Stimulated activated CD8-positive, alpha-beta memory T cell treated with anti-CD3 and anti-CD28 coated beads, Interleukin-15, amount 100 ng/mL, for 4 hours (primary cell): ENCODE results near the gene NEDD4L.
A peak's percentile ranks its signal among the peaks of the same experiment; 100 is the strongest.

ENCODE experiments used
- DNase-seq, 2 donors: peaks; one replicate each; pipeline ENCODE4 v3.0.0-alpha.2; 2020; ENCODE audit warnings: low read depth in 2 of 2

Gene NEDD4L

GRCh38 chr18:58118536-58118935 is 74.5 kb downstream of the NEDD4L start:
- DNase-seq: no peak

GRCh38 chr18:58119819-58120218 is 75.8 kb downstream of the NEDD4L start:
- DNase-seq: no peak

GRCh38 chr18:58124475-58124874 is 80.4 kb downstream of the NEDD4L start:
- no peak for DNase-seq

GRCh38 chr18:58125183-58125582 is 81.2 kb downstream of the NEDD4L start:
- DNase-seq: no peak

GRCh38 chr18:58125756-58126155 is 81.7 kb downstream of the NEDD4L start:
- no peak for DNase-seq

- no peak for DNase-seq
Observed at GRCh38 chr18:58128381-58129374, 84.7 kb downstream of the NEDD4L start.

- DNase-seq: no peak
Observed at GRCh38 chr18:58132595-58133261, 88.7 kb downstream of the NEDD4L start.

- no peak for DNase-seq
Observed at GRCh38 chr18:58135183-58135641, 91.2 kb downstream of the NEDD4L start.

- DNase-seq: peak in 1 of 2 donors; percentile 5
Observed at GRCh38 chr18:58135701-58136331, 91.8 kb downstream of the NEDD4L start.

GRCh38 chr18:58136879-58137278 is 92.9 kb downstream of the NEDD4L start:
- no peak for DNase-seq

GRCh38 chr18:58139459-58140386 is 95.7 kb downstream of the NEDD4L start:
- no peak for DNase-seq

- no peak for DNase-seq
Observed at GRCh38 chr18:58140387-58141325, 96.6 kb downstream of the NEDD4L start.

- DNase-seq: no peak
Observed at GRCh38 chr18:58143386-58143785, 99.4 kb downstream of the NEDD4L start.

- no peak for DNase-seq
Observed at GRCh38 chr18:58144106-58144505, 100.1 kb downstream of the NEDD4L start.

- no peak for DNase-seq
Observed at GRCh38 chr18:58144671-58145285, 100.8 kb downstream of the NEDD4L start.

GRCh38 chr18:58146099-58146498 is 102.1 kb downstream of the NEDD4L start:
- no peak for DNase-seq

- no peak for DNase-seq
Observed at GRCh38 chr18:58148954-58149471, 105.0 kb downstream of the NEDD4L start.

- DNase-seq: no peak
Observed at GRCh38 chr18:58150772-58151171, 106.7 kb downstream of the NEDD4L start.

GRCh38 chr18:58152216-58152615 is 108.2 kb downstream of the NEDD4L start:
- DNase-seq: no peak
